ENCODE measurements around the gene RNF126. TPM values are rescaled to one million over a fixed set of nuclear protein-coding genes. Genes with fewer than 3 reads are reported as not detected.
A peak's percentile ranks its signal among the peaks of the same experiment; 100 is the strongest.

RNF126 gene
- total RNA-seq, 1 donor from 2014 or later, result 21.2 TPM

DNA sequence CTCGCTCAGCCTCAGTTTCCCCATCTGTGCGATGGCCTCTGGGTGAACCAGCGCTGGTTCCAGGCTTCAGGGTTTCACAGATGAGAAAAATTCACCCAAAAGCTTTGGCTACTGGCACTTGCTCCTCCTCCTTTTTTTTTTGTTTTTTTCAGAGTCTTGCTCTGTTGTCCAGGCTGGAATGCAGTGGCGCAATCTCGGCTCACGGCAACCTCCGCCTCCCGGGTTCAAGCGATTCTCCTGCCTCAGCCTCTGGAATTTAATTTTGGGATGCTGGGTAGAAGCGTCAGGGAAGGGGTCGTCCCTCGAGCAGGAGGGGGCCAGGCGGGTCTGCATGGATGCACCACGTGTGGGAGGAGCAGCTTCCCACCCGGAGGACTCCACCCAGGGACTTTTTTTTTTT, 25.2 kb upstream of the RNF126 start:
- intact Hi-C loops (cut with DNase I), result no loop called here
- DNase-seq (no peak), ATAC-seq (ENCODE audit: poor library complexity) (no peak)

DNA sequence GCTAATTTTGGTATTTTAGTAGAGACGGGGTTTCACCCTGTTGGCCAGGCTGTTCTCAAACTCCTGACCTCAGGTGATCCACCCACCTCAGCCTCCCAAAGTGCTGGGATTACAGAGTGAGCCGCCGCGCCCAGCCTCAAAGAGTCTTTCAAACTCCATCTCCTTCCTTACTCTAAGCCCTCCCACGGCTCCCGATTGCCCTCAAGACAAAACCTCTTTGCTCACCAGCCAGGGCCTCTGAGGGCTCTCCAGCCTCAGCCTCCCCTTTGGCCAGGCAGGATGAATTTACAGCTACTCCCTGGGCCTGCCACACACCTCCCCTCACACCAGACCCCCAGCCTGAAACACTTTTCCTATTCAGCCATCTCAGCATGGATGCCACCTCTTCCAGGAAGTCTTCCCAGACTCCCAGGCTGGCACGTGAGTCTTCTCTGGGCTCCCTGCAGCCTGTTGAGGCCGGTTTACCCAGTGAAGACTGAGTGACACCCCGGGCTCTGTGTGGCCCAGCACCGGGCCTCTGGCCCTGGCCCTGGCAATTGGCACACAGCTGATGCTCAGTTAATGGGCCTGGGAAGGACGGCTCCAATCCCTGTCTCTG, 24.7 kb upstream of the RNF126 start:
- DNase-seq, result no peak
- intact Hi-C loops (cut with DNase I), result no loop called here

DNA sequence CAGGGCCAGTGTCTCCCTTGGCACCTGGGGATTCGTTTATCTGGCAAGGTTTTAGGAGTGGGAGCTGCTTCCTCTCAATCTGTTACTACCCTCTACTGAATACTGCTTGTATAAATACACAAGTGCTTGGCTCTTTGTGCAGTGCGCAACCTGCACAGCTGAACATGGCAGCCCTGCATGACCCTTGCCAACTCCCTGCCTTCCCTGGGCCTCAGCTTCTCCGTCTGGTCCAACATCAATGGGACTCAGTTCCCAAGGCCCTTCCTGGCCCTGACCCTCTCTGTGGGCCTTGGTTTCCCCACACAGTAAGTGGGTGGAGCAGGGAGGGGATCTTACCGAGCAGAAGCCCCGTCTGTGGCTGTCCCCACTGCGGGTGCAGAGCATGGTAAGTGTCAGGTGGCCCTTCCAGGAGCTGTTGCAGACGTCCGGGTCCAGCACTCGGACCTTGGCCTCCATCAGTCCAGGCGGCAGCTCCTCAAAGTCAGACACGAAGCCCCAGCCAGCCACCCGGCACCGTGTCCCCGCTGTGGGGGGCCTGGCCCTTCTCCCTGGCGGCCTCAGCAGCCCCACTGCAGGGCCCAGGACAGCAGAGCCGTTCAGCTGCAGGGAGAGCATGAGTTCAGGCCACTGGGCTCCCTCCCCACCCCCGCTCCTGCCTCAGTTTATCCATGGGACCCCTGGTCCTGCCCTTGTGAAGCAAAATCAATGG, 23.7 kb upstream of the RNF126 start:
- no peak for ATAC-seq (ENCODE audit: poor library complexity)
- intact Hi-C loops (cut with DNase I), result no loop called here
- no peak for DNase-seq

More for the DNA sequence above, 24.7 kb upstream of the RNF126 start:
- ATAC-seq (ENCODE audit: poor library complexity), result no peak

GRCh38 chr19:685454-685931, 22.5 kb upstream of the RNF126 start:
- ATAC-seq (ENCODE audit: poor library complexity), result no peak
- DNase-seq, result no peak
- intact Hi-C loops (cut with DNase I), result no loop called here

DNA sequence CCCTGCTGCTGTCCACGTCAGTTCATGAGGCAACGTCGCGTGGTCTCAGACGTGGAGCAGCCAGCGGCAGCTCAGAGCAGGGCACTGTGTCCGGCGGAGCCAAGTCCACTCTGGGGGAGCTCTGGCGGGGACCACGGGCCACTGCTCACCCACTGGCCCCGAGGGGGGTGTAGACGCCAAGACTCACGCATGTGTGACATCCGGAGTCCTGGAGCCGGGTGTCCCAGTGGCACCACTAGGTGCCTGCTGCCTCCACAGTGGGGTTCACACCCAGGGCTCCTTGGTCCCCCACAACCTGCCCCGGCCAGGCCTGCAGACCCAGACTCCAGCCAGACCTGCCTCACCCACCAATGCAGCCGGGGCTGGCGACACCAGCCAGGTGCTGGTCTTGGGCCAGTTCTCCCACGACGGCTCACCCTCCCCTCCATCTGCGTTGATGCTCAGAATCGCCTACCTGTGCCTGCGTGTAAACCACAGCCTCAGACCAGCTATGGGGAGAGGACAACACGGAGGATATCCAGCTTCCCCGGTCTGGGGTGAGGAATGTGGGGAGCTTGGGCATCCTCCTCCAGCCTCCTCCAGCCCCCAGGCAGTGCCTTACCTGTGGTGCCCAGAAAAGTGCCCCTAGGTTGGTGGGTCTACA, 19.8 kb upstream of the RNF126 start:
- intact Hi-C loops (cut with DNase I), result no loop called here
- ATAC-seq (ENCODE audit: poor library complexity), result no peak
- DNase-seq, result no peak

- intact Hi-C loops (cut with DNase I), result no loop called here
- ATAC-seq (ENCODE audit: poor library complexity), result no peak
- DNase-seq, result peak; percentile 93
These were observed 18.3 kb upstream of the RNF126 start for GRCh38 chr19:681029-682019.

- DNase-seq (peak; percentile 100), ATAC-seq (ENCODE audit: poor library complexity) (peak; percentile 89)
- intact Hi-C loops (cut with DNase I), result no loop called here
These were observed 17.4 kb upstream of the RNF126 start for GRCh38 chr19:680287-681028.

DNA sequence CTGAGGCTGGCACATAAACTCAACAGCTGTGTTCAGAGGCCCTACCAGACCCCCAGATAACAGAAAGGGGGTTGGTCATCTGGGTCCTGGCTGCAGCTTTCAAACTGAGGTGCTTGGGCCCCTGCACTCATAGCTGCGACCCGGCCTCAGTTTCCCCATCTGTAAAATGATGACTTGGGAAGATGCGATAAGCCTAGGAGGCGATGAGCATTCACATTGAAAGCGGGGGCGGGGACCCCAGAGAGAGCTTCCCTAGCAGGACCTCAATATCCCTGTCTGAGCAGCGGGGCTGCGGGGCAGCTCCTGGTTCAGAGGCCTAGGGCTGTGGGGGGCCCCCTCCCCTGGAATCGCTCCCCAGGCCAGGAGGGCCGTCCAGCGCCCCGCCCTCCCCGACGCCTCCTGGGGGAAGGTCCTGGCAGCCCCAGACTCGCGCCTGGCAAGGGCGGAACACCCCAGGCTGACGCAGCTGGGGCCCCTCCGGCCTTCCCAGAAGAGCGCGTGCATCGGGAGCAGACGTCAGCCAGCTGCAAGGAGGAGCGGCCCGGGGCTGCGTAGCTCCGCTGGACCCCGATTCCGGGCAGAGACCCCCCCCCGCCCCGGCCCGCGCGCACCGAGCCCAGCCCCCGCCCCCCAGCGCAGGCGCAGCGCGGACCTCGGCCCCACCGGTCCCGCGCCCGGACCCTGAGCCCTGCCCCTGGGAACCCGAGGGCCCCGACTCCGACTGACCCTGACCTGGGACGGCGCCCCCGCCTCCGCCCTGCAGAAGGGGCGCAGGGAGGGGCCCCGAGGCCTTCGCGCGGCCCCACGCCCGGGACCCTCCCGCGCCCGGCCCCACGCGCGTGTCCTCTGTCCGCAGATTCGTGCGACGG, 16.6 kb upstream of the RNF126 start:
- DNase-seq (peak; percentile 83), ATAC-seq (ENCODE audit: poor library complexity) (peak; percentile 15)
- intact Hi-C loops (cut with DNase I), result no loop called here

- intact Hi-C loops (cut with DNase I), result no loop called here
- ATAC-seq (ENCODE audit: poor library complexity), result no peak
- no peak for DNase-seq
These were observed 15.9 kb upstream of the RNF126 start for GRCh38 chr19:678791-679388.

GRCh38 chr19:677601-678436, 14.8 kb upstream of the RNF126 start:
- no peak for ATAC-seq (ENCODE audit: poor library complexity)
- DNase-seq, result no peak
- intact Hi-C loops (cut with DNase I), result no loop called here

DNA sequence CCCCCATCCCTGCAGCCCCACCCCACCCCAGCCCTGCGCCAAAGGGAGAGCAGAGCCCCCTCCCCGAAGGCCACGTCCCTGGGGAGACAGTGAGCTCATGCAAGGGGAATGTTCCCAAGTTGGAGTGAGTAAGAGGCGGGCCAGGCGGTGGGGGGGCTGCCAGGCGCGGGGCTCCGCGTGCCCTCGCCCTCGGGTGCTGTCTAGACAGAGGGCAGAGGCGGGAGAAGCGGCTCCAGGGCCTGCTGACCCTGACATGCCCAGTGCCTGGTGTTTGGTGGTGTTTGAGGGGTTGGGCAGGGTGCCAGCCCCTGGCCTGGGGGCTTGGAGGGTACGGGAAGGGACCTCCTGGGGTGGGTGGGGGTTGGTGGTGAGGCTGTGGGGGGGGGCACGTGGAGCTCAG, 14.2 kb upstream of the RNF126 start:
- ATAC-seq (ENCODE audit: poor library complexity), result peak; percentile 11
- intact Hi-C loops (cut with DNase I), result no loop called here
- DNase-seq, result peak; percentile 81

DNA sequence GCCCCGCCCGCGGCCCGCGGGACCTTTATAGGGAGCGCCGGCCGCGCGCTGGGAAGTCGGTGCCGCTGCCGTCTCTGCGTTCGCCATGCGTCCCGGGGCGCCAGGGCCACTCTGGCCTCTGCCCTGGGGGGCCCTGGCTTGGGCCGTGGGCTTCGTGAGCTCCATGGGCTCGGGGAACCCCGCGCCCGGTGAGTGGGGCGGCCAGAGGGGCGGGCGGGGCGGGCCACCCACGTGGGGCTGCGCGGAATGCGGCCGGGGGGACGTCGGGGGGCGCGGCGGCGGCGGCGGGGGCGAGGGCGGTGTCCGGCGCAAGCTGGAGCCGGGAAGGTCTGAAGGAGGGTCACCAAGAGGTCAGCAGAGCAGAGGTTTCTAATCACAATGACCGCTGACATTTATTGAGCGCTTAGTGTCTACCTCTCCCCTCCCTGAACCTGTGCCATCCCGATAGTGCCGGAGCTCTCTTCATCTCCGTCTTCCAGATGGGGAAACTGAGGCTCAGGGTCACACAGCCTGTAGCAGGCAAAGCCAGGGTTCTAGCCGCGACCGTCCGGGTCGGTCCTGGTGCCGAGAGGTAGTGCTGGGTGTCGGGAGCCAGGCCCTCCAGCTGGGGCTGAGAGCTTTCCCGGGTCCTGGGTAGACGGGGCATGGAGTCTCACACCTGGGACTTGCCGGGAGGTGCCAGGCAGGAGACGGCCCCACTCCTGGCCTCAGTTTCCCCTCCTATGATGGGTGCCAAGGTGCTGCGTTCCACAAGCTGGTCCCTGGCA, 13.5 kb upstream of the RNF126 start, which contains the start of gene FSTL3:
Gene FSTL3 (plus strand): TSS at position 54 of the 767 bp plus-strand sequence. CDS start 32 bp downstream, at position 86.
- peak; percentile 74 for DNase-seq

GRCh38 chr19:676007-676338, 13.0 kb upstream of the RNF126 start:
- DNase-seq (no peak), ATAC-seq (ENCODE audit: poor library complexity) (no peak)
- intact Hi-C loops (cut with DNase I), result no loop called here

More for the DNA sequence above, 13.5 kb upstream of the RNF126 start, which contains the start of gene FSTL3:
- intact Hi-C loops (cut with DNase I), result no loop called here
- no peak for ATAC-seq (ENCODE audit: poor library complexity)

- intact Hi-C loops (cut with DNase I), result no loop called here
- ATAC-seq (ENCODE audit: poor library complexity) (peak; percentile 3), DNase-seq (peak; percentile 72)
These were observed 11.5 kb upstream of the RNF126 start for GRCh38 chr19:674282-675151.
